ENCODE data around the gene NPIPB4.
"Not testable (repeated sequence)": the region's sequence is repeated elsewhere in the genome, so short reads cannot be mapped to it uniquely, and the experiment has no call there.

The NPIPB4 gene

DNA sequence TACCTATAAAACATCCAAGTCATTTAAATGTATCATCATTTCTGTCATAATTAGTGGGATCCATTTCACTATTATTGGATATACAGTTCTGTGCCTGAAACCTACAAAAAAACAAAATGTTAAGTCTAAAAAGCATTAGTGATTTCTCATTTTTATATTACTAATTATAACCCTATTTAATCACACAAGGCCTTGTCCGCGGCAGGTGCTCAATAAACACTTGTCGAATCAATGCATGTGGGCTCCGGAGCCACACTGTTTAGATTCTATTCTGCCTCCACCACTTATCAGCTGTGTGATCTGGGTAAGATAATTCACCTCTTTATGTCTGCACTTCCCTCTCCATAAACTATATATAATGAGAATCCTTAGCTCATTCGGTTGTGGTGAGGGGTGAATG, at the start of gene NPIPB4:
TSS of gene NPIPB4 (minus strand) at position 101 of the 400 bp plus-strand sequence. CDS start 378 bp downstream, outside the sequence.
- not testable (repeated sequence) for DNase-seq (ENCODE audit: low read depth)

DNA sequence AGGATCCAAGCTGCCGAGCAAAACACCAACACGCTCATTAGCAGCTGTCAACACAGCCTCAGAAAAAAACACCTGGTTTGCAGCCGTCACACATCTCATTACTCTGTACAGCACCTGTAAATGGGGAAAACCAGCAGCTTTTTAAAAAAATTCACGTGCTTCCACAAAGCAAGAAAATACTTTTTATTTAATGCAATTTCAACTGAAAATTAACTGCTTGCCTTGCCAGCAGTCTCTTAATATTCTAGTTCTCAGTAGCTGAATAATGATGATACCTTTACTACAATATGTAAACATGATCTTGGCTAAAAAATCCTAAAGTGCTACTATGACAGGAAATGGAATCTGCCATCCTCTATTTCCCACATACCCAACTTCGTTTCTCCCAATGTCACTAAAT, 41.4 kb upstream of the NPIPB4 start:
- DNase-seq (ENCODE audit: low read depth) = not testable (repeated sequence)

DNA sequence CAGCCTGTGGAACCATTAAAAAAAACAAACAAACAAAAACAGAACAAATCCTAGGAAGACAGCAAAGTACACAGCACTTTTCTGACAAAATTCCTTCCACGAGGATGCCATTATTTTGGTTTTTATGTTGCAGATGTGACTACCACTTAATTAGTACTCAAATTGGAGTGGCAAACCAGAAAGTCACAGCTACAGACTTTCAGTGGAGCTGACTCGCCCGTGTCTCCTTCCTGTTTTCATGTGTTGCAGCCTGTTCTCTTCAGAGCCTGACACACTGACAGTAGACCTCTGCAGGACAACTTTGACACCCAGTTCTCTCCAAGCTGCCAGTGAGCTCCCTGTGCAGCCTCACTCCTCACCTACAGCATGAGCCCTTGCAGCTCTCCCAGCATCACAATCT, 24.4 kb upstream of the NPIPB4 start:
- peak; percentile 0 for DNase-seq (ENCODE audit: low read depth)

DNA sequence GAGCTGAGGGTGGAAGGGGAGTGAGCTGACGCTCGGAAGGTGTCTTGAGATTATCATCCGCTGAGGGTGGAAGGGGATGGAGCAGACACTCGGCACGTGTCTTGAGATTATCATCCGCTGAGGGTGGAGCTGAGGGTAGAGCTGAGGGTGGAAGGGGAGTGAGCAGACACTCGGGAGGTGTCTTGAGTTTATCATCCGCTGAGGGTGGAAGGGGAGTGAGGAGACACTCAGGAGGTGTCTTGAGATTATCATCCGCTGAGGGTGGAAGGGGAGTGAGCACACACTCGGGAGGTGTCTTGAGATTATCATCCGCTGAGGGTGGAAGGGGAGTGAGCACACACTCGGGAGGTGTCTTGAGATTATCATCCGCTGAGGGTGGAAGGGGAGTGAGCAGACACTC, 20.4 kb downstream of the NPIPB4 start:
- not testable (repeated sequence) for DNase-seq (ENCODE audit: low read depth)

DNA sequence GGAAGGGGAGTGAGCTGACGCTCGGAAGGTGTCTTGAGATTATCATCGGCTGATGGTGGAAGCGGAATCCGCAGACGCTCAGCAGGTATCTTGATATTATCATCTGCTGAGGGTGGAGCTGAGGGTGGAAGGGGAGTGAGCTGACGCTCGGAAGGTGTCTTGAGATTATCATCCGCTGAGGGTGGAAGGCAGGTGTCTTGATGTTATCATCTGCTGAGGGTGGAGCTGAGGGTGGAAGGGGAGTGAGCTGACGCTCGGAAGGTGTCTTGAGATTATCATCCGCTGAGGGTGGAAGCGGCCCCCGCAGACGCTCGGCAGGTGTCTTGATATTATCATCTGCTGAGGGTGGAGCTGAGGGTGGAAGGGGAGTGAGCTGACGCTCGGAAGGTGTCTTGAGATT, 21.2 kb downstream of the NPIPB4 start:
- DNase-seq (ENCODE audit: low read depth) = not testable (repeated sequence)

DNA sequence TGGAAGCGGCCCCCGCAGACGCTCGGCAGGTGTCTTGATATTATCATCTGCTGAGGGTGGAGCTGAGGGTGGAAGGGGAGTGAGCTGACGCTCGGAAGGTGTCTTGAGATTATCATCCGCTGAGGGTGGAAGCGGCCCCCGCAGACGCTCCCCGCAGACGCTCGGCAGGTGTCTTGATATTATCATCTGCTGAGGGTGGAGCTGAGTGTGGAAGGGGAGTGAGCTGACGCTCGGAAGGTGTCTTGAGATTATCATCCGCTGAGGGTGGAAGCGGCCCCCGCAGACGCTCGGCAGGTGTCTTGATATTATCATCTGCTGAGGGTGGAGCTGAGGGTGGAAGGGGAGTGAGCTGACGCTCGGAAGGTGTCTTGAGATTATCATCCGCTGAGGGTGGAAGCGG, 21.8 kb downstream of the NPIPB4 start:
- not testable (repeated sequence) for DNase-seq (ENCODE audit: low read depth)

DNA sequence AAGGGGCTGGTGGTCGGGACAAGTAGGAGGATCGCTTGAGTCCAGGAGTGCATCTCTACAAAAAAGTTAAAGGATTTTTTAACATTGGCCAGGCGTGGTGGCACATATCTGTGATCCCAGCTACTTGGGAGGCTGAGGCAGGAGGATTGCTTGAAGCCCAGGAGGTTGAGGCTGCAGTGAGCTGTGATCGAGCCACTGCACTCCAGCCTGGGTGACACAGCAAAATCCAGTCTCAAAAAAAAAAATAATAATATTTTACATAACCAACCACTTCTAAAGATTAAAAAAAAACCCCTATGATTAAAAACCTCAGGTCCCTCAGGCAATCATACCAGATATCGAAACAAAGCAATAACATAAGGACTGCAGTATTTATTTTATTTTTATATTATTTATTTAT, 23.3 kb downstream of the NPIPB4 start:
- DNase-seq (ENCODE audit: low read depth) = not testable (repeated sequence)

DNA sequence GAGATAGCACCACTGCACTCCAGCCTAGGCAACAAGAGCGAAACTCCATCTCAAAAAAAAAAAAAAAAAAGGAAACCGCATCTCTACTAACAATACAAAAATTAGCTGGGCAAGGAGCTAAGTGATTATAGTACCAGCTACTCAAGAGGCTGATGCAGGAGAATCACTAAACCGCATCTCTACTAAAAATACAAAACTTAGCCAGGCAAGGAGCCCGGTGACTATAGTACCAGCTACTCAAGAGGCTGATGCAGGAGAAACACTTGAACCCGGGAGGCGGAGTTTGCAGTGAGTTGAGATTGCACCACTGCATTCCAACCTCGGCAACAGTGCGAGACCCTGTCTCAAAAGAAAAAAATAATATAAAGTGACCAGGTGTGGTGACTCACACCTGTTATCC, 27.6 kb downstream of the NPIPB4 start:
- DNase-seq (ENCODE audit: low read depth) = not testable (repeated sequence)

DNA sequence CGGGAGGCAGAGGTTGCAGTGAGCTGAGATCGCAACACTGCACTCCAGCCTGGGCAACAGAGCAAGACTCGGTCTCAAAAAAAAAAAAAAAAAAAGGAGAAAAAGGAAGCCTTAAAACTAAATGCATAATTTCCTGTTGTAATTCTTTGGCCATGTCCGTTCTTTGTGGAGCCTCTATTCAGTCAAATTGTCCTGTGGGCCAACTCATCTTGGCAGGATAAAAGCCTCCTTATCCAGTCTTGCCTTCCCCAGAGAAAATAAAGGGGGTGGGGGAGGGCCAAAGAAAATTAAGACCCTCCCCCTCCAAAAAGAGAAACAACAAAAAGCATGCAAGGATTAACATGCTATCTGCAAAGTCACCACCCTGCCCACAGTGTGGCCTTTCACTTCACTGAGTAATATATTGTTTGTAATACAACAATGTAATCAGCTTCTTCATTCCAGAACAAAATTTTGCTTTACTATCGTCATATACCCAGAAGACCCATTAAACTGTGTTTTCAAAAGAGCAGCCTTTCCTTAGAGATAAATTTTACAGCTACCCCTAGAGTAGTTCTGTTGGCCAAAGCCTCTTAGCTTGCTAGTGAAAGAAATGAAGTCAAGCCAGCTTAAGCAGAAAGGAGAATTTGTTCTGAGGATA, 31.4 kb downstream of the NPIPB4 start:
- not testable (repeated sequence) for DNase-seq (ENCODE audit: low read depth)

DNA sequence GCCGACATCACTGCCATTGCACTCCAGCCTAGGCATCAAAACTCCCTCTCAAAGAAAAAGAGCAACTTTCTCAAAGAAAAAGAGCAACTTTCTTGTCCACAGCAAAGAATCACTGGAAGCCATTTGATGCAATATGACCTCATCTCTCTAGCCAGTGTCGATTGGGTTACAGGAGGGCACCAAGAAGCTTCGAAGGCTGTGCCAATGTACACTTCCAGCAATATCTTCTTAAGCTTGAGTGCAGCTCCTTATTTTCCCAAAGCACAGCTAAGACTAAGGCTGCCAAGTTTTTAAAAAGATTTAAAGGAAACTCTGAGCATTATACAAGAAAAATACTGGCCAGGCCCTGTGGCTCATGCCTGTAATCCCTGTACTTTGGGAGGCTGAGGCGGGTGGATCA, 32.0 kb downstream of the NPIPB4 start:
- not testable (repeated sequence) for DNase-seq (ENCODE audit: low read depth)

DNA sequence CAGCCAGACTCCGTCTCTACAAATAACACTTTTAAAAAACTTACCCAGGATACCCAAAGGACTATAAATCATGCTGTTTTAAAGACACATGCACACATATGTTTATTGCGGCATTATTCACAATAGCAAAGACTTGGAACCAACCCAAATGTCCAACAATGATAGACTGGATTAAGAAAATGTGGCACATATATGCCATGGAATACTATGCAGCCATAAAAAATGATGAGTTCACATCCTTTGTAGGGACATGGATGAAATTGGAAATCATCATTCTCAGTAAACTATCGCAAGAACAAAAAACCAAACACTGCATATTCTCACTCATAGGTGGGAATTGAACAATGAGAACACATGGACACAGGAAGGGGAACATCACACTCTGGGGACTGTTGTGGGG, 34.3 kb downstream of the NPIPB4 start:
- not testable (repeated sequence) for DNase-seq (ENCODE audit: low read depth)

DNA sequence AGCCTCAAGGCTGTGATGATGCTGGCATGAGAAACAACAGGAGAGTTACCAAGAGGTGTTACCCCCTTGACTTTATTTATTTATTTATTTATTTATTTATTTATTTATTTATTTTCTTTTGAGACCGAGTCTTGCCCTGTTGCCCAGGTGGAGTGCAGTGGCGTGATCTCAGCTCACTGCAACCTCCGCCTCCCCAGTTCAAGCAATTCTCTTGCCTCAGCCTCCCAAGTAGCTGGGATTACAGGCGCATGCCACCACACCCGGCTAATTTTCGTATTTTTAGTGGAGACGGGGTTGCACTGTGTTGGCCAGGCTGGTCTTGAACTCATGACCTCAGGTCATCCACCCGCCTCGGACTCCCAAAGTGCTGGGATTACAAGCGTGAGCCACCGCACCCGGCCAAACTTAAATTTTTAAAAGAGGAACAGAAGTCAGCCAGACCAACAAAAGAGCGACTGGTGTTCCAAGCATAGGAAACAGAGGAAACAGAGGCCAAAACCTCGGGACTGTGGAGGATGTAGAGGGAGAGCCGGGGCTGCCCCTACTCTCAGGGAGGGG, 36.6 kb downstream of the NPIPB4 start:
- not testable (repeated sequence) for DNase-seq (ENCODE audit: low read depth)

DNA sequence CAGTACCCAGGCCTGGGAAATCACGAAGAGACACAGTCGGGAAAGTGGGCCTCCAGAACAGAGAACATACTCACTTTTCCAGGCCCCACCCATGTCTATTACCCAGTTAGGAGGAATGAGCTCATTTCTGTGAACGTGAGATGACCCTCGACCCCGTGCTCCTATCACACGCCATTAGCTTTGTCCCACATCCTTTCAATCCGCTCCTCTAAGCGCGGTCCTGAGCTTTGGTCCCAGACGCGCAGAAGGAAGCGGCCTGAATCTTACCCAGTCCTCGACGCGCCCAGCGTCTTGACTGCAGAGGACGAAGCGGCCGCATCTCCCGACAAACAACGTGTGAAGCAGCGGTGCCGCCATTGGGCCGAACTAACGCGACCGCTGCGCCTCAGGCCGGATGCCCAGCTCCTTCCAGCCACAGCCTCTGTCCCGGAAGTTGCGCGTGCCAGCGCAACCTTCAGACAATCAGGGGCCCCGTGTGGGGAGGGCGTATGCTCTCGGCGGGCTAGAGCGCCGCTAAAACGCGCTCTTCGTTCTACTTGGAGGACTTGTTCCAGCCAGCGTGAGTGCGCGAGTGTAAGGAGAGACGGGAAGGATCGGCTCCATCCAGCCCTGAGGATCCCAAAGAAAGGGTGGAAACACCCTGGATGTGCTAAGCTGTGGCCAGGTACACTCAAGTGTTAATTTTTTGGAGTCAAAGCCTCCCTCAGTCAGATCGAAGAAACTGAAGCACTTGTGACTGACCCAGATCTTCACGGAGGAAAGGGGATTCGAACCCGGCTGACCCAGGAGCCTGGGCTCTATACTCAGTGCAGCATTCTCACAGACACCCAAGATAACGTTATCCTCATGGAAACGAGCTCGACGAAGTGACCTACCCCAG, 37.3 kb downstream of the NPIPB4 start:
- DNase-seq (ENCODE audit: low read depth) = peak; percentile 74

DNA sequence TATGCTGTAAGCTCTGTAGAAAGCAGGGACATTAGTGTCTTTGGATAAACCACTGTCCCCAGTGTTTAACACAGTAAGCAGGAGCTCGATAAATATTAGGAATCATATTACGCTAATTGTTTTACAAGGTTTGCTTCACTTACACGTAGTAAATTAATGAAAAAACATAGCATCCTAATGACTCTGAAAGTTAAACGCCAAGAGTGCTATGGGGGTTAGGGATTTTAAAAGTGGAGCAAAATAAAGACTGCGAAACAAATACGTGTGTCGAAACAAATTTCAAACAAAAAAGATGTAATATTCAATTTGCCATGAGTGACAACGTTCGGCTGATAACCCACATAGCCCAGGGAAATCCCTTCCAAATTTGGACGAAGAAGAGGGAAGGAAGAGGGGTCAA, 37.9 kb downstream of the NPIPB4 start:
- DNase-seq (ENCODE audit: low read depth) = not testable (repeated sequence)

DNA sequence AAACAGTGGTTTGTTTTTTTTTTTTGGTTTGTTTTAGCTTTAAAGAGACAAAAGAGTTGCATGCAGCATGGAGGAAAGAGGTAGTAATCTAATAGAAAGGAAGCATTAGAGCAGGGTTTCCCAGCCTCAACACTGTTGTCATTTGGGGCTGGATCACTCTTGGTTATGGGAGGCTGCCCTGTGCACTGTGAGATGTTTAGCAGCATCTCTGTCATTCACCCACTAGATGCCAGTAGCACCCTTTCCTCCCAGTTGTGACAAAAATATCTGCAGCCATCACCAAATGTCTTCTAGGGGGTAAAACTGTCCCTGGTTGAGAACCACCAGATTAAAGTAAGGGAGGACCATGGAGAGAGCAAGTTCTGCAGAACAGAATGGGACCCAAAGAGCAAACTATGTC, 40.5 kb downstream of the NPIPB4 start:
- DNase-seq (ENCODE audit: low read depth) = not testable (repeated sequence)

DNA sequence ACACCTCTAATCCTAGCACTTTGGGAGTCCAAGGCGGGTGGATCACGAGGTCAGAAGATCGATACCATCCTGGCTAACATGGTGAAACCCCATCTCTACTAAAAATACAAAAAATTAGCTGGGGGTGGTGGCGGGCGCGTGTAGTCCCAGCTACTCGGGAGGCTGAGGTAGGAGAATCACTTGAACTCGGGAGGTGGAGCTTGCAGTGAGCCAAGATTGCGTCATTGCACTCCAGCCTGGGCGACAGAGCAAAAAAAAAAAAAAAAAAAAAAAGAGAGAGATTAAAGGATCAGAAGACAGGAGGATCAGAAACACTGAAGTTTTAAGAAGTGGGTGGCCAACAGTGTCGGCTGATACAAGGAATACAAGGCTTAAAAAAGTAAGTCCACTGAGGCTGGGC, 41.9 kb downstream of the NPIPB4 start:
- not testable (repeated sequence) for DNase-seq (ENCODE audit: low read depth)

DNA sequence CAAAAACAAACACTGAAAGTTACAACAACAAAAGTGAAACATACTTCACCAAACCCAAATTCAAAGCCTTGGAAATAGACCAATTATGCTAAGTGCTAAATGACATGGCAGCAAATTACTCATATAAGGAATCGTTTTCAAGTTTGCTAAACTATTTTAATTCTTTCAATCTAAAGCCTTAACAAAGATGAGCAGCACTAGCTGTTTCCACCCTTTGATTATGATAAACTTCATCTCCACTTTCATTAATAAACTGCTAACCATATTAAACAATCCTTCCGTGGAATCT, 55.2 kb downstream of the NPIPB4 start:
- DNase-seq (ENCODE audit: low read depth) = not testable (repeated sequence)

DNA sequence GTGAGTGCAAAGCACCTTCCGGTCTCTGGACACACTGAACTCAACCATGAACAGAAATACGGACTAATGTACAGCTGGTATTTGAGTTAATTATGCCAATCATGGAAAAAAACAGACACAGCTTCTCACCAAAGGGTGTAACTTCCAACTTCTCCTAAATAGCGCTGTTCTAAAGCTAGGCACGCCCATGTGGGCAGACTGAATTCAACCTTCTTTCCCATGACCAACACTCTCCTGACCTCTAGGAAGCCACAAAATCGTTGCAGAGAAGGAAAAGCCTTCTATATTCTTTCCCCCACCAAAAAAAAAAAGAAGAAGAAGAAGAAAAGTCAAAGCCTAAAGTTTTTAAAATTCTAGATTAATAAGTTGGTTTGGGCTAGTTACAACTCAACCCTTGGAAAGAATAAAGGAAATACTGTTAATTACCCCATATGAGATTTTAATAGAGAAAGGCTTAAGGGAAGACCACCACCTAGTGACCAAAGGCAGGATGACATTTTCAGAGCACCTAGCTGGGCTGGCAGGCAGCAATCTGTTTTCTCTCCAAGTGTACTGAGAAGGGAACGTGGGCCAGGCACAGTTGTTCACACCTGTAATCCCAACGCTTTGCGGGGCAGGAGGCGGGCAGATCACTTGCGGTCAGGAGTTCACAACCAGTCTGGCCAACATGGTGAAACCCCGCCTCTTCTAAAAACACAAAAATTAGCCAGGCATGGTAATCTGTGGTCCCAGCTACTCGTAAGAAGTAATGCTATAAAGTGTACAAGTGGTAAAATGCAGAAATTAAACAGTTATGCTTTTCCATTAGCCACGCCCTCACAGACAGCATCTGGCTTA, 55.8 kb downstream of the NPIPB4 start:
- DNase-seq (ENCODE audit: low read depth) = peak; percentile 62

DNA sequence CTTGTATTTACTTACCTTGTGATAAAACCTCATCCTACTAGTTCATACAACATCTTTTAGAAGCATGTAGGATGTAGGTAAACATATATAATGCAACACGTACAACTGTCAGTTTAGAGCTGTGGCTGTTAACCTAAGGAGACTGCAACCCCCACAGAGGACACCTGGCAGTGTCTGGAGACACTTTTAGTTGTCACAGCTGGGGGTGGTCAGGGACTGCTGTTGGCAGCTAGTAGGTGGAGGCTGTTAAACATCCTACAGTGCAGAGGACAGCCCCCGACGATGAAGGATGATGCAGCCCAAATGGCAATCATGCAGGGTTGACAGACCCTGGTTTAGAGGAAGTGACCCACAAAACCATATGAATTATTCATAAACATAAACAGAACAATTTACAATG, 59.0 kb downstream of the NPIPB4 start:
- not testable (repeated sequence) for DNase-seq (ENCODE audit: low read depth)

DNA sequence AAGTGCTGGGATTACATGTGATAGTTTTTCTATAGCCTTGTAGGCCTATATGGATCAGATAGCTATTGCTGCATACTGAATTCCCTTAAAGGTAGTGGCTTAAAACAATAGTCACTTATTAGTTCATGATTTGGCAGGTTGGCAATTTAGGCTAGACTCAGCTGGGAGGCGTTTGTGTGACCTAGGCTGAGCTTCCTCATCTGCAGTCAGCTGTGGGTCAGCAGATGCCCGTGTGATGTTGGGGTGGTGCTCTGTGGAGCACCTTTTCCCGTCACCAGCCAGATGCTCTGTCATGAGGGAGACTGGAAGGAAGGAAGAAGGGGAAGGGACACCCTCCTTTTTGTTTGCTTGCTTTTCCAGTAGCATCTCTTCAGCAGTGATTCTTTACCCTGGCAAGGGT, 64.2 kb downstream of the NPIPB4 start:
- DNase-seq (ENCODE audit: low read depth) = not testable (repeated sequence)

DNA sequence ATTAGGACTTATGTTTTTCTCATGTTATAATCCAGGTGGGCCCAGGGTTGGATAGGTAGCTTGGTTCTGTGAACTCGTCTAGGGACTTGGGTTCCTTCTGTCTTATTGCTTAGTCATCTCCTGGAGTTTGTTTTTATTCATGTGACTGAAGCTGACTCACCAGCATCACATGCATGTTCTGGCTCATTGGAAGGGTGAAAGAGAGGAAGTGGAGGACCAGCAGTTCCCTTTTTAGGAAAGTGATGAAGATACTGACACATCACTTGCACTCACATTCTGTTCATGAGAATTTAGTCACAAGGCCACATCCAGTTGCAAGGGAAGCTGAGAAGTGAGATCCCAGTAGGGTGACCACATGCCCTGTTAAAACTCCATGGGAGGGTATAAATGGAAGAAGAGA, 67.0 kb downstream of the NPIPB4 start:
- DNase-seq (ENCODE audit: low read depth) = not testable (repeated sequence)
